IPS-NIHi7 (cell line): ENCODE results near the gene ATP8A2.
A peak's percentile ranks its signal among the peaks of the same experiment; 100 is the strongest.

Source experiments
- DNase-seq: peaks from one replicate; pipeline ENCODE4 v3.0.0; 2012; ENCODE audit warnings: mixed read lengths; ENCODE audit errors: extremely low spot score

ATP8A2 gene

DNA sequence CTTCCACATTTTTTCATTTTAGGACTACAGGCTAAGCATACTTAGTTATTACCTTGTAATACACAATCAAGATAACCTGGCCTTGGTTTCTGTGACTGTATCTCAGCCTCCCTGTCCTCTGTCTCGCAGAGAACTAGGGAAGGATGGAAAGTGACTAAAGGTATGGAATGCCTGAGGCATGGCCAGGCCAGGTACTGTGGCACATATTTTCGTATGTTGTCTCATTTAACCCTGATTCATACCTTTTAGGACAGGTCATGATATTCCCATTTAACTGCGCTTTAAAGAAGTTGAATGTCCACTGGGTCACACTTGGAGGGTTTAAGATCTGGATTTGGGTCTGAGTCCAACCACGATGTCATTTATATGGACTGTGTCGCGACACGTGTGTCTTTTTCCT is 357.4 kb downstream of the ATP8A2 start:
- DNase-seq, result no peak

GRCh38 chr13:25731037-25731436 is 359.3 kb downstream of the ATP8A2 start:
- DNase-seq, result no peak

DNA sequence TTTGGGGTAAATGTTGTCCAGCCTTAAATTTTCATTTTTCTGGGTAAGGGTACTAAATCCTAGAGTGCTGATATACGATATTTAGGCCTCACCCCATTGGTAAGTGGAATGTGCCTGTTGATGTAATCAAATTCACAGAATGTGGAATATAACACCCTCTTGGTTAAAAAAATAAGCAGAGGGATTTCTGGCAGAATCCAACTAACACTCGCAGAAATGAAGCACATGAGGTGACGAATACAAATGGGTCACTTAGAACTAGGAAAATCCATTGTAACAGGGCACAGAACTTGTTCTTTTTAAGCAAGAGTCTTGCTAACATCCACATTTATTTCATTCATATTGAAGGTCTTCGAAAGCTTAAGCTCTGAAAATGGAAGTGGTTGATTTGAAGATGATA is 359.8 kb downstream of the ATP8A2 start:
- DNase-seq, result no peak

DNA sequence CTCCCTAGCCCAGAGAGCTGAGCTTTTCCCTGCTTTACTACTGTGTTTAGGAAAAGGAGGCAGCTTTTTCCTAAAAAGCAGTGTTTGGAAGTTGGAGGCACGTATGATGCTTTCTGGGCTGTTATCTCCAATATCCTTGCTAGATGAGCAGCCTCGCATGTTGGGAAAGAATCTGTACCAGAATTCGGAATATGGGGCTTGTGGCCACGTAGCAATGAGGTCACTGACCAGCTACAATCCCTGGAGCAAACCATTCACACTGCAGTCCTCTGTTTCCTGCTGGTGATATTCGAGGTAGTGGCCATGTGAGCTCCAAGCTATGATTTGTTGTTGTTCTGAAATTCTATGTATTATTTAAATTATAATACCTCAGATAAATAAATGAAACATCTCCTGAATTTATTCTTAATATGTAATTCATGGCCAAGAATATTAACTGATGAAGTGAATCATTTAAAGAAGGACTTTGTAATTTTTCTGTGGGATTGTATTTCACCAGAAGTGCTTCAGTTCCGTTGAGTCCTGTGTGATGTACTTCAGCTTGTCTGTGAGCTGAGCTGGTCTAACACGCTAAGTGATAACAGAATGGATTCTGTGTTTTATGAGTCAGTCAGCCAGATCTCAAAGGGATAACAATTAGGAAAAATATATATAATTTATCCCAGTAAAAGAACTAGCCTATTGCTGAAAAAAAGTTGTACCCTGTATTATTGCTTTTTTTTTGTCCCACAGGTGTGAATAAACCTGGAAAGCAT is 360.5 kb downstream of the ATP8A2 start:
- DNase-seq, result no peak

- no peak for DNase-seq
Measured at GRCh38 chr13:25733001-25733491, 361.3 kb downstream of the ATP8A2 start.

GRCh38 chr13:25733696-25734435 is 362.1 kb downstream of the ATP8A2 start:
- DNase-seq, result no peak

- no peak for DNase-seq
Measured at GRCh38 chr13:25738342-25739196, 366.8 kb downstream of the ATP8A2 start.

DNA sequence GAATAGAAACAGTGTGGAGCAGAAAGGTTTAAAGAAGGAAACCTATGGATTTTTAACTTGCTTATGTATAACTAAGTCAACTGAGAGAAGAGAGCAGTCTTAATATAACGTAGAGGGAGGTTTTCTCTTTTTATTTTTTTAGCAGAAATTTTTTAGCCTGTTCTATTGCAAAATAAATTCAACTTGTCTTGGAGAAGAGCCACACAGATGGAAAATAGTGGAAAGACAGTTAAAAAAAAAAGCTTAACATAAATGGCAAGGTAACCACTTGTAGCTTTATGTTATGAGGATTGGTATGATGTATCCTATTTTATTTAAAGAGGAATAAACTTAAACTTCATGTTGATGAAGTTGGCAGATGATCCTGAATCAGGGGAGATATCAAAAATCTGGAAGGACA is 367.6 kb downstream of the ATP8A2 start:
- no peak for DNase-seq

DNA sequence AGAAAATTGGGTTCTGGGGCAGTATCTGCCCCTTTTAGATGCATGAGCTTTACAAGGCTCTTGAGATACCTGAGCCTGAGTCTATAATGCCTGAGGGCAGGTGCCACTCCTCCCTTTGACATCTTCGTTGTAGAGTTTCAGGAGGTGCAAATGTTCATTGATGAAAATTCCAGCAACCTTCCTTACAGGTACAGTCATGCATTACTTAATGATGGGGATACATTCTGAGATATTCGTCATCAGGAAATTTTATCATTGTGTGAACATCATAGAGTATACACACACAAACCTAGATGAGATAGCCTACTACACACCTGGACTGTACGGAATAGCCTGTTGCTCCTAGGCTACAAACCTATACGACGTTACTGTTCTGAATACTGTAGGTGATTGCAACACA is 370.0 kb downstream of the ATP8A2 start:
- no peak for DNase-seq

GRCh38 chr13:25742220-25742619 is 370.4 kb downstream of the ATP8A2 start:
- DNase-seq, result no peak

DNA sequence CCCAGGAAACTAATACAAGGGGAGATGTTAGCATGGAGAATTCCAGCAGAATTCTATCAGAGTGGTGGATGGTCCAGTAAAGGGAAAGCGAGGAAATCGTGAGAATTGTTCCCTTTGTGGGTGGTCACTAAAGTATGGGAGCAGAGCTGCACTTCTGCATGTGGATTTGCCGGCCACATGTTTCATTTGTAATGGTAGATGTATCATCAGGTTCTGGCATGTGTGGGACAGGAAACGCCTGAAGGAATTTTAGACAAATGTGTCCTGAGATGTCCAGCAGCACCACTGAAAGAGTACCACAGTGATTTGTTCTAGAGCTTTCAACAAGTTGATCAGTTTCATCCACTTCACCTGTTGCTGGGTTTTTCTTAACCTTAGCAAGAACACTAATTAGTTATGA is 371.6 kb downstream of the ATP8A2 start:
- no peak for DNase-seq

- DNase-seq, result no peak
Measured at GRCh38 chr13:25744178-25744577, 372.4 kb downstream of the ATP8A2 start.

DNA sequence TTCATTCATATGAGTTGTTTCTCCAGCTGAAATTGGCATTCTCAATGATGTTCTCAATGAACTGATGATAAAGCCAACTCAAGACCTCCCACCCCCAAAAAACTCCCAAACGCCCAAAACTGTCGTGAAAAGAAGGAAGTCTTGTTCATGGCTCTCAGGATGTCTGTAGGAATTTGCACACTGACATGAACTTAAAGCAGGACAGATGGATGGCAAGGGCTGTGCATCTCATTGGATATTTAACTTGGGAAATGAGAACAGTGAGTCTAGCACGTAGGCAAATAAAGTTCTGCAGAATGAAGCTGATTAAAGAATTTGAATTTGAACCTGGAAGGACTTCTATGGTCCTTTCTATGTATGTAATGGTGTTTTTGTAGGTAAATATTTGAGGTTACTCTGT is 374.4 kb downstream of the ATP8A2 start:
- no peak for DNase-seq

DNA sequence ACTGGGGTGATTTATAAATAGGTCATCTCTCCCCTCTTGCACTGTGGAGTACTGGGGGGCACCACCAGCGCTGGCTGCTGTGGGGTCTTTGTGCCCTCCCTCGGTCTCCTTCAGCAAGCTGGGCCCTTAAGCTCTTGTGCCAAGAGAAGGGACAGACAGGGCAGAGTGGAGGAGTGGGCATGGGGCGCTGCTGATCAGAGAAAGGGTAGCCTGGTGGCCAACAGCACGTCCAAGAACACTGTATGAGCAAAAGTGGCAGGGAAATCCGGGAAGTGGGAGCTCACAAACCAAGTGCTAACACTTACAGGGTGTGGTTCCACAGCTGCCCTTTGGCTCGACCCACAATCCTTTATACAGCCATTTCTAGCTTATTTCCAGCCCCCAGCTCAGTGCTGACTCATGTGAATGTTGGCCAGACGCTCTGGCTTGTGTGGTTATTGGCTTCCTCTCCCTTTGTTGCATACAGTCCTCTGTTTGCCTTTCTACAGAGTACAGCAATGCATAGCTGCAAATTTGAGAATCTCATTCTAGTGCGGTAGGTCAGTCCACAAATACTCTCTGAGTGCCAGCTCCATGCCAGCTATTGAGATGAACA is 381.3 kb downstream of the ATP8A2 start:
- no peak for DNase-seq

DNA sequence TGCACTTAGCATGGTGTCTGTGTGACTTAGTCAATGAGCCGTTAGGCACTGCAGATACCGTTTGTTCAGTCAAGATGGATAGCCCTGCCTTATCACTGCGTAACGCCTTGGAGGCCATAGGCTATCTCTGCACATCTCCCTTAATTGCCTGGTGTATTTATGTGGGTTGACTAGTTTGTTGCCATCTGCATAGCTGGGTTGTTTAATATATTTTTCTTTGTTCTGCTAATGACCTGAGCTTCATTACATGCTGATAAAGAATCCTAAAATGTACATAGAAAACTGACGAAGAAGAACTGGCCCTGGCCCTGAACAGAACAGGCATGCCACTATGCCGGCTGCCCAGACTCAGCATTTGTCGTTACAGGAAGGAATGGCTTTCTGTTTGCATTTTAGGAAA is 382.2 kb downstream of the ATP8A2 start:
- no peak for DNase-seq

- no peak for DNase-seq
Measured at GRCh38 chr13:25756251-25756650, 384.5 kb downstream of the ATP8A2 start.

- peak; percentile 45 for DNase-seq
Measured at GRCh38 chr13:25756912-25757311, 385.1 kb downstream of the ATP8A2 start.

DNA sequence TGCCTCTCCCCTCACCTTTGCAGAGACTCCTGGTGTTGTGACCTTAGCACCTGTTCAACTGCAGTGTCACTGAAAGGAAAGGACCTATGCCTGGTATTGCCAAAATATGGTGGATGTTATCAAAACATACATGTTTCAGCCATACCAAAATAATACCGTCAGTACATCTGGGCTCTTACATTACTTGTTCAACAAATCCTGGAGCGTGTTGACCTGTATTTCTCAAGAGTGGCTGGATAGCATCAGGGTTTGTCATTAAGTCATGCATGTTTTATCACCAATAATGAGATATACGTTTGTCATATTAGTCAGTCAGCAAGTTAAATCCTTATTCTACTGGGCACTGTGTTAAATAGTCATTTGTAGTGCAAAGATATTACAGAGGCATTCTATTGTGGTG is 389.3 kb downstream of the ATP8A2 start:
- no peak for DNase-seq

- no peak for DNase-seq
Measured at GRCh38 chr13:25762281-25762680, 390.5 kb downstream of the ATP8A2 start.

- no peak for DNase-seq
Measured at GRCh38 chr13:25762795-25763377, 391.1 kb downstream of the ATP8A2 start.

DNA sequence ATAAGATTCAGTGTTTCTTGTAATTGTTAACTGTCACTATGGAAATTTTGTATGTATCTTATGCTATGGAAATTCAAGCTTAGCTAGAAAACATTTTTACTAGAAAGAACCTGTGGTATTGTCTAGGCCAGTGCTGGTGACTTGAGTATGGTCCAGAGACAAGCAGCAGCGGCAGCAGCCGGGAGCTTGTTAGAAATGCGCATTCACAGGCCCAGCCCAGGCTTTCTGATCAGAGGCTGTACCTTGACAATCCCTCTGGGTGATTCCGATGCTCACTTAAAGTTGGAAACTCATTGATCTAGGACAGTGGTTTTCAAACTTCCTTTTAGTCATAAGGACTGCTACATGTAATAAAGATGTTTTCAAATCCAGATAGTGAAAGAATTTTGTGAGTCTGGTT is 392.6 kb downstream of the ATP8A2 start:
- DNase-seq, result no peak

DNA sequence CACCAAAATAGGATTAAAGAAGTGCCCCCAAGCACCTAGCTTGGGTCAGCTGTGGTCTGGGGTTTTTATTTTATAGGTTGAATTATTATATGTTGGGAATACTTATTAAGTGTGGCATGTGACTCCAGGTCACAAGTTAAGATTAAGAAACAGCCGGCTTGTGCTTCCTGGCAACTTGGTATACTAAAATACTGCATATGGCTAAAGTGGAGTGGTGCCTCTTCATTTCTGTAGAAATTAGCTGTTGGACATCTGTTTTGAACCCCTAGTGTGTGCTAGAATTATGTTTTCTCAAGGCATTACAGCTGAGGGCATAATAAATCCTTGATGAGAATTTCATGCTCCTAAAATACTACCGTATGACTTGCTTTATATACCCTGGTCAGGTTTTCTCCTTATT is 393.5 kb downstream of the ATP8A2 start:
- DNase-seq, result no peak
